22Rv1 (cell line): ENCODE measurements around the gene CA5A.

Source experiments
- H3K27ac ChIP-seq: fragments of 450-650 bp; 2 replicates; pipeline ENCODE4 v1.5.1; 2017
- CTCF ChIP-seq: fragments of 450-650 bp; IDR thresholded peaks from 2 replicates; pipeline ENCODE4 v1.5.1; 2017; ENCODE audit warnings: mild to moderate bottlenecking
- ZFX ChIP-seq: fragments of 450-650 bp; IDR thresholded peaks from 2 replicates; pipeline ENCODE4 v1.6.1; 2017; ENCODE audit warnings: antibody characterized with exemption, borderline replicate concordance

The CA5A gene

GRCh38 chr16:87978127-87978526, 41.8 kb upstream of the CA5A start:
- H3K27ac ChIP-seq, result no peak overlapping the region
- TF ChIP-seq ZFX, result no peak
- no peak for TF ChIP-seq CTCF

GRCh38 chr16:87976665-87977064, 40.3 kb upstream of the CA5A start:
- TF ChIP-seq ZFX (no peak), CTCF (no peak)
- no peak overlapping the region for H3K27ac ChIP-seq

- TF ChIP-seq ZFX (no peak), CTCF (no peak)
Measured at GRCh38 chr16:87974178-87974577, 37.8 kb upstream of the CA5A start.

GRCh38 chr16:87973717-87974116, 37.4 kb upstream of the CA5A start:
- TF ChIP-seq CTCF (no peak), ZFX (no peak)
- H3K27ac ChIP-seq, result no peak overlapping the region

More at GRCh38 chr16:87974178-87974577, 37.8 kb upstream of the CA5A start:
- no peak overlapping the region for H3K27ac ChIP-seq

GRCh38 chr16:87971933-87972332, 35.6 kb upstream of the CA5A start:
- TF ChIP-seq CTCF (no peak), ZFX (no peak)
- no peak overlapping the region for H3K27ac ChIP-seq

GRCh38 chr16:87970186-87970585, 33.9 kb upstream of the CA5A start:
- H3K27ac ChIP-seq, result no peak overlapping the region
- TF ChIP-seq CTCF (no peak), ZFX (no peak)

GRCh38 chr16:87968541-87968940, 32.2 kb upstream of the CA5A start:
- TF ChIP-seq ZFX (no peak), CTCF (no peak)
- H3K27ac ChIP-seq, result no peak overlapping the region
